HPDE6-E6E7 (cell line): ENCODE measurements around the gene ATRN.

Experiments used
- DNase-seq: peaks from one replicate; pipeline ENCODE4 v3.0.0; 2011; ENCODE audit warnings: missing footprints; ENCODE audit errors: extremely low spot score

ATRN gene

DNA sequence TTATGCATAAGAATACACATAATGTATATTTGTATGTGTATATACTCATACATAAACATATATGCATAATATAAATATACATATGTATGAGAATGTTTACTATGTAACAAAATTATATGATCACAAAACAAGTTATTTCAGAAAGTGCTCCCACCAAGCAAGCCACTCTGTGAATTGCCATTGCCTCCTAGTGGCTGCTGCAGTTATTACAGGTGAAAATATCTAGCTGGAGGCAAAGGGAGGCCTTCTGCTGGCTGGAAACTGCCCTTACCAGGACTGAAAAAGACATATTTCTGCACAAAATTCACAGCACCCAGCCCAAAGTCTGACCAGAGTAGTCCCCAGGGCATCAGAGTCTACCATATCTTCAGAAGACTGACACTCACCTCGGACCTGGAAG is 225.4 kb downstream of the ATRN start:
- DNase-seq, result no peak

DNA sequence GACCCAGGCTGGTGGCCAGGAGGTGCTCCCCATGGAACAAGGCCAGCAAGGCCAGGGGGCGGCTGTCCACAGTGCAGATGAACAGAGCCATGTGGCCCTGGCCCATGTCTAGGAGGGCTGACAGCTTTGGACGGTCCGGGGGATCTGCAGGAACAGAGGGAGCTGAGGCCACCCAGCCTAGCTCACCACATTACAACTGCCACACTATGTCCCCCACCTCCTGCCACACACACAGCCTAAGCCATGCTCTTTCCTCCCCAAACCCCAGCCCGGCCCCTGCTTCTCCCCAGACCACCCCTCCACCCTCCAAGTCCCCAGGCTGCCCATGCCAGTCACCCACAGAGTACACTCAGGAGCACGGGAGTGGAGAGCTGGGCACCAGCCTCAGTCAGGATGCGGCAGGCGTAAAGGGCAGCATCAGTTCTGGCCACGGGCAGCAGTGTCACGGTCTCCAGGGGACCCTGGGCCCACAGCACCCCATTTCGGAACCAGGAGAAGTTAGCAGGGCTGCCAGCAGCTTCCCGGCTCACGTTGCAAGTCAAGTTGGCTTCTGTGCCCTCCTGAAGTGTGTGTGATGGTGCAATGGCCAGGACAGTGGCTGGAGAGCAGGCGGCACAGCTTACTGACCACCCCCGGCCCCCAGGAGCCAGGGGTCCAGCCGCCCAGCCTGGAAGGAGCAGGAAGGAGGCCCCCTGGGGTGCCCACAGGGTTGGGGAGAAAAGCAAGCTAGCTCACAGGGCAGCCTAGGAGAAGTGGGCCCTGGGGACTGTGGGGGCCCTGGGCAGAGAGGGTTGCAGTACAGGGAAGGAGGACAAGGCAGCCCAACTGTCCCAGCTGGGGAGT is 226.1 kb downstream of the ATRN start:
- no peak for DNase-seq

DNA sequence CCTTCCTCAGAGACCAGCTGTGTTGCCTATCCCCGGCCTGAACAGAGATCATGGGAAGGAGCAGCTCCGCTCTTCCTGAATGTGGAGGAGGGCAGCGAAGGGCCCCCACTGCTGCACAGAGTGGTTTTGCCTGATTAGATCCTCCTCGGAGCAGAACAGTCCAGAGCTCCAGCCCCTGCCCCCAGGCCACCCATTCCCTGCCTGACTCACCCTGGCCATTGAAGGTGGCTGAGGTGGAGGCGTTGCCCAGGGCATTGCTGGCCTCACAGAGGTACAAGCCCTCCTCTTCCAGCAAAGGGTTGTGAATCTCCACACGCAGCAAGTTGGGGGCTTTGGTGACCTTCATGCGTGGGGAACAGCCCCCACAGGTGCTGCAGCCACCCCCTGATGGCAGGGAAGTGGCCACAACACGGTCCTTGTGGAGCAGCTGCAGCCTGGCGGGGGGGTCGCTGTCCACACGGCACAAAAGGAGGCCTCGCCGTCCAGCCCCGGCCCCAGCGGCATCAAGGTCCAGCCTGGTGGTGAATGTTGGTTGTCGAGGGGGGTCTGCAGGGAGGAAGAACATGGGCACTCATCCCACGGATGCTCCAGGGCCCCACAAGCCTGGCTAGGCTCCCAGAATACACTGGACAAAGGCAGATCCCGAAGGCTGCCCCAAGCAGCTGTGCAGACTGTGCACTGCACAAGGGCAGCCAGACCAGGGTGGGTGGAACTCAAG is 226.9 kb downstream of the ATRN start:
- DNase-seq, result no peak

DNA sequence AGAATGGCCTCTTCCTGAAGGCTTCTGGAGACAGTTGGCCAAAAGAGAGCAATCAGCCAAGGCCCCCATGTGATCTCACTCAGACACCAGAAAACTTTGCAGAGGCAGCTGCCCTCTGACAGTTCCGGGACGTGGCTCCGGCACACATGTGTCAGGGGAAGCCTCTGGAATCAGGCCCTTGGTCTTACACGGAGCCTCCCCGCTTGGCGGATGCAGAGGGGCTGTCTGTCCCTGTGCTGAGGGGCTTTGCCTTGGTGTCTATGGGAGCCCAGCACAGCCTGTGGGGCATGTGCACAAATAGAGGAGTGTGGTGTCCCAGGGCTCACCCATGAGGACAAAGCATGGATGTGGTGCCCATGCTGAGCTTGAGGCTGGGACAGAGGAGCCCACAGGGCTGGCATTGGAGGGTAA is 227.8 kb downstream of the ATRN start:
- DNase-seq, result no peak

DNA sequence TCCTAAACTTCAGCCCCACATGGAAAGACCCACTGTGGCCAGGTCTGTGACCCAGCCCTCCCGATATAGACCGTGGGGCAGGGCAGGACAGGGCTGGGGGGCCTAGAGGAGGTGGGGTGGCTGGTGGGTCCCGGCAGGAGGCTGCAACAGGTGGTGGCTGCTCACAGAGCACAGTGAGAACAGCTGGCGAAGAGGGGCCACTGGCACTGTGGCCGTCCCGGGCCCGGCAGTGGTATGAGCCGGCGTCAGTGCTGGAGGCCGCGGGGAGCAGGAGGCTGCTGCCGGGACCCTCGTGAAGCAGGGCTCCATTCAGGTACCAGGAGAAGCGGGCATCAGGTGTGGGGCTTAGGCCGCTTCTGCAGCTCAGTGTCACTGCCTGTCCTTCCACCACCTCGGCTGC is 228.2 kb downstream of the ATRN start:
- DNase-seq, result no peak
